Measurements from ENCODE around the gene CACNB1. TPM values are rescaled to one million over a fixed set of nuclear protein-coding genes. Genes with fewer than 3 reads are reported as not detected.
A peak's percentile ranks its signal among the peaks of the same experiment; 100 is the strongest.

Gene CACNB1
- polyA plus RNA-seq, 1 donor (not counting 4 experiments of a cell fraction or from before 2014, with no cell fraction given), result 4.0 TPM

DNA sequence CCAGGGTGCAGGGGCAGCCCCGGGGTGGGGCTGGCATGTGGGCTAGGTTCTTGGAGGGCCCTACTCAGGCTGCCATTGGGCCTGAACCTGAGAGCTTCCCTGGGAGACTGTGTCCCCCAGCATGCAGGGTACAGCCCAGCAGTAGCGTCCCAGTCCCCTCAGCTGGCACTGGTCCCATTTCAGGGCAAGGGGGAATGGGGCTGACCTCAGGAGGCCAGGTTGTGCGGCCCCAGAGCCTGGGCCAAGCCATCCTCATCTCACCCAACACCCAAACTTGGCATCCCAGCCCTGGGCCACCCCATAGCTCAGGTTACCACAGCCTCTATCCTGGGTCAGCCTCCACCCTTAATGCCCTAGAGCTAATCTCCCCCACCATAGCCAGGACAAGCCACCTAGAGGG lies 52.3 kb downstream of the CACNB1 start:
- no peak for FAIRE-seq

DNA sequence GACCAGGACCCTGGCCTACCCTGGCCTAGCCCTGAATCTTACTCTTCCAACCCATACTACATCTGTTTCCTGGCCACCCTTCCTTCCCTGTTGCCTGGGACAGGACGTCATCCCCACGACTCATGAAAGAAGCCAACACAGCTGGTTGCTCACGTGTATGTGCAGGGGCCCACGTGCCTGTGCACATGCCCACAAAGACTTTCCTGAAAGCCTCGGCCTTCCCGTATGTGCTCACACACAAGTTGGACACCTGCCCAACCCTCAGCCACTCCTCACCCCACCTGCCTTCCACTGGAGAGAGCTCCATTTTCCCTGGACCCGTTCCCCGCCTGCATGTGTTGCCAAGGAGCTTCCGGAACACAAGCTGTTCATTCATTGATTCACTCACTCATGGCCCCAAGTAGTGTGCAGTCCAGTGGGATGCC lies 53.0 kb downstream of the CACNB1 start:
- peak overlapping the region; percentile 69 for H3K27ac ChIP-seq (ENCODE audit: control insufficient read depth, insufficient read depth, low read length)
- H4K20me1 ChIP-seq (ENCODE audit: control insufficient read depth, extremely low read depth, insufficient read depth, low read length), result no peaks in the 10 kb centered on the region
- H3K4me2 ChIP-seq (ENCODE audit: control insufficient read depth, extremely low read depth, insufficient read depth, low read depth, low read length), result peak overlapping the region; percentile 29
- TF ChIP-seq, protein P1, sequence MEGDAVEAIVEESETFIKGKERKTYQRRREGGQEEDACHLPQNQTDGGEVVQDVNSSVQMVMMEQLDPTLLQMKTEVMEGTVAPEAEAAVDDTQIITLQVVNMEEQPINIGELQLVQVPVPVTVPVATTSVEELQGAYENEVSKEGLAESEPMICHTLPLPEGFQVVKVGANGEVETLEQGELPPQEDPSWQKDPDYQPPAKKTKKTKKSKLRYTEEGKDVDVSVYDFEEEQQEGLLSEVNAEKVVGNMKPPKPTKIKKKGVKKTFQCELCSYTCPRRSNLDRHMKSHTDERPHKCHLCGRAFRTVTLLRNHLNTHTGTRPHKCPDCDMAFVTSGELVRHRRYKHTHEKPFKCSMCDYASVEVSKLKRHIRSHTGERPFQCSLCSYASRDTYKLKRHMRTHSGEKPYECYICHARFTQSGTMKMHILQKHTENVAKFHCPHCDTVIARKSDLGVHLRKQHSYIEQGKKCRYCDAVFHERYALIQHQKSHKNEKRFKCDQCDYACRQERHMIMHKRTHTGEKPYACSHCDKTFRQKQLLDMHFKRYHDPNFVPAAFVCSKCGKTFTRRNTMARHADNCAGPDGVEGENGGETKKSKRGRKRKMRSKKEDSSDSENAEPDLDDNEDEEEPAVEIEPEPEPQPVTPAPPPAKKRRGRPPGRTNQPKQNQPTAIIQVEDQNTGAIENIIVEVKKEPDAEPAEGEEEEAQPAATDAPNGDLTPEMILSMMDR (optimal IDR thresholded peaks at IDR 0.05 in 1 of 3, IDR thresholded peaks at IDR 0.05 in 1 of 3, conservative IDR thresholded peaks at IDR 0.05 in 1 of 3; ENCODE audit: extremely low read depth in 1 of 3, insufficient read depth in 2 of 3, low read length in 3 of 3), result no peak
- TF ChIP-seq EZH2 (IDR thresholded peaks at IDR 0.05; ENCODE audit: low read length), result no peak
- FAIRE-seq (peak; percentile 97), DNase-seq (ENCODE audit: low read depth, low spot score) (peak; percentile 98)
- peak overlapping the region; percentile 59 for H2AFZ ChIP-seq (ENCODE audit: control insufficient read depth, low read length)
- peaks cover 21% of the 10 kb centered on the region for H3K4me1 ChIP-seq (ENCODE audit: control insufficient read depth, extremely low read depth, insufficient read depth, low read length)
- peak overlapping the region; percentile 35 for H3K9ac ChIP-seq (ENCODE audit: control insufficient read depth, extremely low read depth, insufficient read depth, low read length)
- no peaks in the 10 kb centered on the region for H3K79me2 ChIP-seq (ENCODE audit: control insufficient read depth, insufficient read depth, low read length)
- dilution Hi-C loops (cut with MboI; ENCODE audit: extremely low pct_ligation_motif_present, low sequenced_read_pairs), result no loop called here
- no peaks in the 10 kb centered on the region for H3K36me3 ChIP-seq (ENCODE audit: control insufficient read depth in 2 of 2, extremely low read depth in 1 of 2, insufficient read depth in 2 of 2, low read length in 2 of 2)
- no peaks in the 10 kb centered on the region for H3K9me1 ChIP-seq (ENCODE audit: control insufficient read depth, extremely low read depth, insufficient read depth, low read length)
- peak overlapping the region in 1 of 3 experiments; percentile 13 for H3K4me3 ChIP-seq (ENCODE audit: control insufficient read depth in 2 of 3, extremely low read depth in 1 of 3, insufficient read depth in 2 of 3, low read depth in 1 of 3, low read length in 3 of 3)
- peaks cover 10% of the 10 kb centered on the region for H3K27me3 ChIP-seq (ENCODE audit: control insufficient read depth, extremely low read depth, insufficient read depth, low read length)
- H3K9me3 ChIP-seq (ENCODE audit: control insufficient read depth, low read depth, low read length), result no peaks in the 10 kb centered on the region

More for the DNA sequence above, 52.3 kb downstream of the CACNB1 start:
- H3K36me3 ChIP-seq (ENCODE audit: control insufficient read depth in 2 of 2, extremely low read depth in 1 of 2, insufficient read depth in 2 of 2, low read length in 2 of 2), result no peaks in the 10 kb centered on the region
- no peak for TF ChIP-seq EZH2 (IDR thresholded peaks at IDR 0.05; ENCODE audit: low read length)
- TF ChIP-seq, protein P1 (optimal IDR thresholded peaks at IDR 0.05 in 1 of 3, IDR thresholded peaks at IDR 0.05 in 1 of 3, conservative IDR thresholded peaks at IDR 0.05 in 1 of 3; ENCODE audit: extremely low read depth in 1 of 3, insufficient read depth in 2 of 3, low read length in 3 of 3), result no peak
- H3K9ac ChIP-seq (ENCODE audit: control insufficient read depth, extremely low read depth, insufficient read depth, low read length), result no peak overlapping the region
- no peak for DNase-seq (ENCODE audit: low read depth, low spot score)
- H3K4me1 ChIP-seq (ENCODE audit: control insufficient read depth, extremely low read depth, insufficient read depth, low read length), result peaks cover 15% of the 10 kb centered on the region
- no peaks in the 10 kb centered on the region for H3K9me3 ChIP-seq (ENCODE audit: control insufficient read depth, low read depth, low read length)
- peak overlapping the region; percentile 29 for H3K4me2 ChIP-seq (ENCODE audit: control insufficient read depth, extremely low read depth, insufficient read depth, low read depth, low read length)
- no peaks in the 10 kb centered on the region for H3K79me2 ChIP-seq (ENCODE audit: control insufficient read depth, insufficient read depth, low read length)
- H4K20me1 ChIP-seq (ENCODE audit: control insufficient read depth, extremely low read depth, insufficient read depth, low read length), result no peaks in the 10 kb centered on the region
- no peak overlapping the region for H3K4me3 ChIP-seq (ENCODE audit: control insufficient read depth in 2 of 3, extremely low read depth in 1 of 3, insufficient read depth in 2 of 3, low read depth in 1 of 3, low read length in 3 of 3)
- dilution Hi-C loops (cut with MboI; ENCODE audit: extremely low pct_ligation_motif_present, low sequenced_read_pairs), result no loop called here
- H3K27ac ChIP-seq (ENCODE audit: control insufficient read depth, insufficient read depth, low read length), result peak overlapping the region; percentile 41
- no peaks in the 10 kb centered on the region for H3K9me1 ChIP-seq (ENCODE audit: control insufficient read depth, extremely low read depth, insufficient read depth, low read length)
- peaks cover 13% of the 10 kb centered on the region for H3K27me3 ChIP-seq (ENCODE audit: control insufficient read depth, extremely low read depth, insufficient read depth, low read length)
- H2AFZ ChIP-seq (ENCODE audit: control insufficient read depth, low read length), result no peak overlapping the region

Measured in keratinocyte (primary cell).